GM19351 (cell line): ENCODE results near the gene DELE1.

Source experiments
- ATAC-seq: cut with Tn5 transposase; IDR thresholded peaks from one replicate; pipeline ENCODE4 v1.9.1; 2021; ENCODE audit warnings: mild to moderate bottlenecking, moderate library complexity; ENCODE audit not compliant: unreplicated experiment

DELE1 gene

GRCh38 chr5:141989720-141990119, 66.0 kb downstream of the DELE1 start:
- ATAC-seq = no peak
